Neural progenitor cell (in vitro differentiated cells): ENCODE results near the gene EXOC3L2. TPM values are rescaled to one million over a fixed set of nuclear protein-coding genes. Genes with fewer than 3 reads are reported as not detected.

Source experiments
- DNase-seq: peaks from one replicate; pipeline ENCODE4 v3.0.0-alpha.2; 2016; ENCODE audit warnings: low spot score
- H2AFZ ChIP-seq: fragments of 200-600 bp; sonication (generic); replicated peaks from 2 replicates; pipeline ENCODE4 v1.6.1; 2016; ENCODE audit warnings: antibody characterized with exemption
- H3F3A ChIP-seq: fragments of 200-600 bp; sonication (generic); 2 replicates; pipeline ENCODE4 v1.6.1; 2016; ENCODE audit warnings: antibody characterized with exemption, low read depth
- H3K27ac ChIP-seq: fragments of 200-600 bp; sonication (generic); 2 replicates; pipeline ENCODE4 v1.5.1; 2016; ENCODE audit warnings: mild to moderate bottlenecking
- H3K27me3 ChIP-seq: fragments of 200-600 bp; sonication (generic); 2 replicates; pipeline ENCODE4 v1.6.1; 2016; ENCODE audit warnings: mild to moderate bottlenecking, moderate library complexity
- H3K36me3 ChIP-seq: fragments of 200-600 bp; sonication (generic); 2 replicates; pipeline ENCODE4 v1.5.1; 2016
- H3K4me1 ChIP-seq: fragments of 200-600 bp; sonication (generic); 2 replicates; pipeline ENCODE4 v1.6.1; 2016; ENCODE audit warnings: mixed run types
- H3K4me2 ChIP-seq: fragments of 200-600 bp; sonication (generic); 2 replicates; pipeline ENCODE4 v1.6.1; 2016
- H3K4me3 ChIP-seq: fragments of 200-600 bp; sonication (generic); 2 replicates; pipeline ENCODE4 v1.5.1; 2016
- H3K79me2 ChIP-seq: fragments of 200-600 bp; sonication (generic); 2 replicates; pipeline ENCODE4 v1.6.1; 2016; ENCODE audit warnings: low read depth
- H3K9ac ChIP-seq: fragments of 200-600 bp; sonication (generic); 2 replicates; pipeline ENCODE4 v1.6.1; 2016
- H3K9me3 ChIP-seq: fragments of 200-600 bp; sonication (generic); 2 replicates; pipeline ENCODE4 v1.5.1; 2016; ENCODE audit warnings: low read depth
- H4K20me1 ChIP-seq: fragments of 200-600 bp; sonication (generic); 2 replicates; pipeline ENCODE4 v1.6.1; 2016; ENCODE audit warnings: low read depth
- H3K27ac Mint-ChIP-seq: 3 replicates; pipeline ENCODE4 v1.8.0; 2021; ENCODE audit warnings: mixed read lengths
- H3K27me3 Mint-ChIP-seq: 2 replicates; pipeline ENCODE4 v1.8.0; 2022; ENCODE audit warnings: low read depth, mild to moderate bottlenecking, inconsistent platforms, moderate library complexity, mixed read lengths; ENCODE audit not compliant: insufficient read depth
- H3K36me3 Mint-ChIP-seq: 3 replicates; pipeline ENCODE4 v1.8.0; 2021; ENCODE audit warnings: mixed read lengths
- H3K4me1 Mint-ChIP-seq: 3 replicates; pipeline ENCODE4 v1.8.0; 2021; ENCODE audit warnings: mixed read lengths
- H3K4me3 Mint-ChIP-seq: 3 replicates; pipeline ENCODE4 v1.8.0; 2021; ENCODE audit warnings: mild to moderate bottlenecking, moderate library complexity, mixed read lengths
- H3K9me3 Mint-ChIP-seq: 3 replicates; pipeline ENCODE4 v1.8.0; 2020; ENCODE audit warnings: mixed read lengths
- EZH2 ChIP-seq: fragments of 200-600 bp; sonication (generic); IDR thresholded peaks from 2 replicates; pipeline ENCODE4 v1.6.1; 2017; ENCODE audit warnings: antibody characterized with exemption, mild to moderate bottlenecking, moderate library complexity
- EZH2phosphoT487 ChIP-seq: fragments of 200-600 bp; sonication (generic); IDR thresholded peaks from 2 replicates; pipeline ENCODE4 v1.6.1; 2017; ENCODE audit warnings: antibody characterized with exemption
- total RNA-seq: library from RNA; depleted of rRNA; stranded (reverse); fragments of >200 nt; gene quantifications from 2 replicates; pipeline ENCODE4 v1.2.3, GENCODE V29; 2015; ENCODE audit warnings: low replicate concordance
- TF ChIP-seq, protein P1 (sequence below): fragments of 200-600 bp; sonication (generic); IDR thresholded peaks from 2 replicates; pipeline ENCODE4 v1.5.1; 2017; ENCODE audit warnings: antibody characterized with exemption, mild to moderate bottlenecking

EXOC3L2 gene
- total RNA-seq, 1 donor from 2014 or later: not detected

DNA sequence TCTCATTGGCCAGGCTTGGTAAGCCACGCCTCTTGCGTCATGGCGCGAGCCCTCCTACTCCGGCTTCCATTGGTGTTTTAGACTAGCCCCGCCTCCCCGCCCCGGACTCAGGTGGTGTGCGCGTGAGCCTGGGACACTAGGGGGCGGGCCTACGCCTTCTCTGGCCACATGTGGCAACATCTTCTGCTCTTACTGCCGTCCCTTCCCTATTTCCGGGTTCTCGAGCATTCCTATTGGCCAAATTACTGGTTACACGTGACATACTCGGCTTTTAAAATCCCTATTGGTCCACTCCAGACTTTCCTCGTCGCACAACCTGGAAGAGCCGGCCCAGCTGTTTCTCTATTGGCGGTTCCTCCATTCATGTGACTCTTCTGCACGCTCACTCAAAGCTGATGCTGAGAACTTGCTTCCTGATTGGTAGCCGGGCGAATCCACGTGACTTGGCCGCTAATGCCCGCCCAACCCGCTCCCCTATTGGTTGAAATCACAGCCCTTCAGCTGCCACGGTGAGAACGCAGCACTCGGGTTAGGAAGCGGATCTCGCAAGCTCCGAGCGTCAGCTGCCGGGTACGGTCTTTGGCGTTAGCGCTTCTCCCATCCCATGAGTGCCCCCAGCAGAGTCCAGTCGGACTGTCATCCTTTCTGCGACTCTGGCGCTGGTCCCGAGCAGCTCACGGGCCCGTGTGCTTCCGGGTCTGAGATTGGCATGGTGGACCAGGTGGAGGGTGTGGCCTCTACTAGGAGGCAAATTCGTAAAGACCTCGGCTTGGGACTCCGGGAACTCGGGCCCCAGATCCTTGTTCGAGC, 66.7 kb downstream of the EXOC3L2 start, which contains the start of gene BLOC1S3:
Gene BLOC1S3, plus strand, starts transcription at position 523 of the 810 bp plus-strand sequence. CDS start 513 bp downstream, outside the sequence.
- peak; percentile 100 for DNase-seq
- Histone ChIP-seq H3K9me3 (no peaks in the 10 kb centered on the region), H4K20me1 (peaks cover 4% of the 10 kb centered on the region), H3K27me3 (peaks cover 14% of the 10 kb centered on the region), H3F3A (peaks cover 8% of the 10 kb centered on the region), H3K36me3 (no peaks in the 10 kb centered on the region), H3K27ac (peak within 1 kb of the TSS; percentile 51), H3K4me1 (peaks cover 10% of the 10 kb centered on the region), H2AFZ (peak within 1 kb of the TSS; percentile 85), H3K9ac (peak within 1 kb of the TSS; percentile 67), H3K4me3 (peak within 1 kb of the TSS; percentile 86), H3K4me2 (peak within 1 kb of the TSS; percentile 89), H3K79me2 (peaks cover 16% of the 10 kb centered on the region)
- H3K9me3 Mint-ChIP-seq: no peaks in the 10 kb centered on the region
- H3K4me3 Mint-ChIP-seq: peak within 1 kb of the TSS; percentile 97
- TF ChIP-seq, protein P1, sequence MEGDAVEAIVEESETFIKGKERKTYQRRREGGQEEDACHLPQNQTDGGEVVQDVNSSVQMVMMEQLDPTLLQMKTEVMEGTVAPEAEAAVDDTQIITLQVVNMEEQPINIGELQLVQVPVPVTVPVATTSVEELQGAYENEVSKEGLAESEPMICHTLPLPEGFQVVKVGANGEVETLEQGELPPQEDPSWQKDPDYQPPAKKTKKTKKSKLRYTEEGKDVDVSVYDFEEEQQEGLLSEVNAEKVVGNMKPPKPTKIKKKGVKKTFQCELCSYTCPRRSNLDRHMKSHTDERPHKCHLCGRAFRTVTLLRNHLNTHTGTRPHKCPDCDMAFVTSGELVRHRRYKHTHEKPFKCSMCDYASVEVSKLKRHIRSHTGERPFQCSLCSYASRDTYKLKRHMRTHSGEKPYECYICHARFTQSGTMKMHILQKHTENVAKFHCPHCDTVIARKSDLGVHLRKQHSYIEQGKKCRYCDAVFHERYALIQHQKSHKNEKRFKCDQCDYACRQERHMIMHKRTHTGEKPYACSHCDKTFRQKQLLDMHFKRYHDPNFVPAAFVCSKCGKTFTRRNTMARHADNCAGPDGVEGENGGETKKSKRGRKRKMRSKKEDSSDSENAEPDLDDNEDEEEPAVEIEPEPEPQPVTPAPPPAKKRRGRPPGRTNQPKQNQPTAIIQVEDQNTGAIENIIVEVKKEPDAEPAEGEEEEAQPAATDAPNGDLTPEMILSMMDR: peak; percentile 59
- TF ChIP-seq EZH2: no peak
- H3K27me3 Mint-ChIP-seq: peaks cover 4% of the 10 kb centered on the region
- peaks cover 8% of the 10 kb centered on the region for H3K4me1 Mint-ChIP-seq
- peak within 1 kb of the TSS; percentile 93 for H3K27ac Mint-ChIP-seq
- H3K36me3 Mint-ChIP-seq: peaks cover 2% of the 10 kb centered on the region

DNA sequence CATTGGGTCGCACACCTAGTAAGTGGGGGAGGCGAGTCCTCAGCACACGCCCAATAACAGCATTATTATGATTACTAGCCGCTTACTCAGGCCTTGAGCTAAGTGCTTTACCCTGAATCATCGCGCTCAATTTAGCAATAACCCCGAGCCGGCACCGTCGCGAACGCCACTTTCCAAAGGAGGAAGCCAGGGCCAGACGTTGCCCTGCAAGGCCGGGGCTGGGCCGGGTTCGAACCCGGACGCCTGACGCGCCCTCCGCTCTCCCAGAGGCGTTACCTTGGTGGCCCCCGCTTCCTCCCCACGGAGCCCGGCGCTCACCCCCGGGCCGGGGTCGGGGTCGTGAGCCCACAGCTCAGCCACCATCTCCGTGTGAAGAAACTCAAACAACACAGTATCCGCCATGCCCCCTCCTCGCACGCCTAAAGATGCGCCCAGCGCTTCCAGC, 67.4 kb downstream of the EXOC3L2 start, which contains the start of gene TRAPPC6A:
Gene TRAPPC6A, minus strand, starts transcription at position 421 of the 445 bp plus-strand sequence. Its CDS starts 19 bp downstream, at position 402.
- H3K4me1 Mint-ChIP-seq: peaks cover 8% of the 10 kb centered on the region
- H2AFZ ChIP-seq: peak within 1 kb of the TSS; percentile 85
- peak within 1 kb of the TSS; percentile 67 for H3K9ac ChIP-seq

DNA sequence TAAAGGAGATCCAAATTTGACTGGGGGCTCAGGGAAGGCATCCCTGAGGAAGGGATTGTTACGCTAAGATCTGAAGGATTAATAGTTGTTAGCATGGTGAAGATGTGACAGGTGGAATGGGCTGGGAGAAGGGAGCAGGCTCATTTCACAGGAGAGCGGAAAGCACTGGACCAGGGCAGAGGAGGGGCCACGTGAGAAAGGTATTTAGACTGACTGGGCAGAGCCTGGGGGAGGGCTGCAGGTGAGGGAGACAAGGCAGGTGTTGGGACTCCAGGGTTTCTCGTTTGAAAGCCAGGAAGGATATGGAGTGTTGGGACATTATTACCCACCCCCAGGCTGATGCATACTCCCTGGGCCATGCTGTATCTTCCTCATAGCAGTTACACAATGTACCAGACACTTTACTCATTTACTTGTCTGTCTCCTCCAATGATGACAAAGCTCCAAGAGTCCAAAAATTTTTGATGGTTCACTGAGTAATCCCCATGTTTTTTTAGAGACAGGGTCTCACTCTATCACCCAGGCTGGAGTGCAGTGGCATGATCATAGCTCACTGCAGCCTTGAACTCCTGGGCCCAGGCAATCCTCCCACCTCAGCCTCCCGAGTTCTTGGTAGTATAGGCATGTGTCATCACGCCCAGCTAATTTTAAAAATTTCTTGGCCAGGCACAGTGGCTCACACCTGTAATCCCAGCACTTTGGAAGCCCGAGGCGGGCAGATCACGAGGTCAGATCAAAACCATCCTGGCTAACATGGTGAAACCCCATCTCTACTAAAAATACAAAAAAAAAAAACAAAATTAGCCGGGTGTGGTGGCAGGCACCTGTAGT, 69.5 kb downstream of the EXOC3L2 start:
- H2AFZ ChIP-seq: no peak overlapping the region
- H3K9me3 ChIP-seq: no peaks in the 10 kb centered on the region
- peaks cover 12% of the 10 kb centered on the region for H4K20me1 ChIP-seq
- no peak overlapping the region for H3K4me2 ChIP-seq
- peaks cover 11% of the 10 kb centered on the region for H3K4me1 Mint-ChIP-seq
- peak overlapping the region; percentile 52 for H3K4me3 Mint-ChIP-seq
- no peak for DNase-seq
- peaks cover 10% of the 10 kb centered on the region for H3K4me1 ChIP-seq
- H3K9ac ChIP-seq: no peak overlapping the region
- no peak overlapping the region for H3K4me3 ChIP-seq
- H3K27me3 ChIP-seq: peaks cover 14% of the 10 kb centered on the region
- TF ChIP-seq EZH2phosphoT487: no peak
- no peak for TF ChIP-seq EZH2
- TF ChIP-seq, protein P1: no peak
- H3K36me3 Mint-ChIP-seq: no peaks in the 10 kb centered on the region
- no peak overlapping the region for H3K27ac ChIP-seq
- peaks cover 6% of the 10 kb centered on the region for H3K27me3 Mint-ChIP-seq
- H3K36me3 ChIP-seq: no peaks in the 10 kb centered on the region
- H3K9me3 Mint-ChIP-seq: no peaks in the 10 kb centered on the region
- no peak overlapping the region for H3K27ac Mint-ChIP-seq
- peaks cover 8% of the 10 kb centered on the region for H3F3A ChIP-seq
- peaks cover 16% of the 10 kb centered on the region for H3K79me2 ChIP-seq

More for the DNA sequence above, 67.4 kb downstream of the EXOC3L2 start, which contains the start of gene TRAPPC6A:
- H3K4me1 ChIP-seq: peaks cover 10% of the 10 kb centered on the region
- Mint-ChIP-seq H3K4me3 (peak within 1 kb of the TSS; percentile 97), H3K27me3 (peaks cover 4% of the 10 kb centered on the region), H3K27ac (peak within 1 kb of the TSS; percentile 93), H3K36me3 (peaks cover 2% of the 10 kb centered on the region), H3K9me3 (no peaks in the 10 kb centered on the region)
- H3K4me3 ChIP-seq: peak within 1 kb of the TSS; percentile 86
- TF ChIP-seq, protein P1: no peak
- no peak for TF ChIP-seq EZH2phosphoT487
- TF ChIP-seq EZH2: no peak
- peaks cover 8% of the 10 kb centered on the region for H3F3A ChIP-seq
- H4K20me1 ChIP-seq: peaks cover 4% of the 10 kb centered on the region
- peaks cover 14% of the 10 kb centered on the region for H3K27me3 ChIP-seq
- H3K9me3 ChIP-seq: no peaks in the 10 kb centered on the region
- H3K4me2 ChIP-seq: peak within 1 kb of the TSS; percentile 89
- no peaks in the 10 kb centered on the region for H3K36me3 ChIP-seq
- H3K27ac ChIP-seq: peak within 1 kb of the TSS; percentile 51
- DNase-seq: no peak
- peaks cover 16% of the 10 kb centered on the region for H3K79me2 ChIP-seq
